ENCODE measurements around the gene ZNF697. TPM values are rescaled to one million over a fixed set of nuclear protein-coding genes. Genes with fewer than 3 reads are reported as not detected.

The ZNF697 gene
- total and polyA plus RNA-seq, 2 donors from 2014 or later: 4.1 to 8.3 TPM

- H3K4me3 ChIP-seq (ENCODE audit: low read length in 3 of 3): no peak overlapping the region
- no peak overlapping the region for H3K9ac ChIP-seq (ENCODE audit: low read length in 3 of 3)
- FAIRE-seq (no peak), DNase-seq (no peak)
- TF ChIP-seq CTCF (IDR thresholded peaks at IDR 0.05; ENCODE audit: borderline replicate concordance, extremely low read depth, insufficient read depth): no peak
- no peak overlapping the region for H3K27ac ChIP-seq (ENCODE audit: low read depth in 2 of 2, low read length in 2 of 2)
- H3K36me3 ChIP-seq (ENCODE audit: control insufficient read depth in 2 of 3, insufficient read depth in 3 of 3, low read length in 3 of 3): no peaks in the 10 kb centered on the region
- H3K9me3 ChIP-seq (ENCODE audit: control insufficient read depth in 2 of 3, insufficient read depth in 1 of 3, low read length in 3 of 3): no peaks in the 10 kb centered on the region
- intact Hi-C loops (cut with DNase I): no loop called here
- no peaks in the 10 kb centered on the region for H3K27me3 ChIP-seq (ENCODE audit: control insufficient read depth, insufficient read depth, low read length)
- peaks cover 2 to 4% (median 2%) of the 10 kb centered on the region in 3 donors for H3K4me1 ChIP-seq (ENCODE audit: control insufficient read depth in 2 of 3, insufficient read depth in 2 of 3, low read depth in 1 of 3, low read length in 3 of 3)
Measured at GRCh38 chr1:119679223-119679622, 31.2 kb upstream of the ZNF697 start.

GRCh38 chr1:119676571-119677206, 28.6 kb upstream of the ZNF697 start:
- intact Hi-C loops (cut with DNase I): no loop called here
- H3K4me1 ChIP-seq (ENCODE audit: control insufficient read depth in 2 of 3, insufficient read depth in 2 of 3, low read depth in 1 of 3, low read length in 3 of 3): peaks cover 2 to 4% (median 2%) of the 10 kb centered on the region in 3 donors
- FAIRE-seq (no peak), DNase-seq (peak in 2 of 5 donors; percentile 24 to 42)
- H3K36me3 ChIP-seq (ENCODE audit: control insufficient read depth in 2 of 3, insufficient read depth in 3 of 3, low read length in 3 of 3): no peaks in the 10 kb centered on the region
- no peak for TF ChIP-seq CTCF (IDR thresholded peaks at IDR 0.05; ENCODE audit: borderline replicate concordance, extremely low read depth, insufficient read depth)
- H3K27me3 ChIP-seq (ENCODE audit: control insufficient read depth, insufficient read depth, low read length): no peaks in the 10 kb centered on the region
- H3K27ac ChIP-seq (ENCODE audit: low read depth in 2 of 2, low read length in 2 of 2): no peak overlapping the region
- H3K9me3 ChIP-seq (ENCODE audit: control insufficient read depth in 2 of 3, insufficient read depth in 1 of 3, low read length in 3 of 3): no peaks in the 10 kb centered on the region
- no peak overlapping the region for H3K4me3 ChIP-seq (ENCODE audit: low read length in 3 of 3)
- H3K9ac ChIP-seq (ENCODE audit: low read length in 3 of 3): no peak overlapping the region

- H3K27me3 ChIP-seq (ENCODE audit: control insufficient read depth, insufficient read depth, low read length): no peaks in the 10 kb centered on the region
- H3K9ac ChIP-seq (ENCODE audit: low read length in 3 of 3): peak overlapping the region; percentile 13 to 17 (median 14)
- intact Hi-C loops (cut with DNase I): no loop called here
- peak; percentile 71 for TF ChIP-seq CTCF (IDR thresholded peaks at IDR 0.05; ENCODE audit: borderline replicate concordance, extremely low read depth, insufficient read depth)
- H3K27ac ChIP-seq (ENCODE audit: low read depth in 2 of 2, low read length in 2 of 2): peak overlapping the region; percentile 26 to 40
- peak in 4 of 5 donors; percentile 87 to 95 (median 91) for DNase-seq
- no peaks in the 10 kb centered on the region for H3K36me3 ChIP-seq (ENCODE audit: control insufficient read depth in 2 of 3, insufficient read depth in 3 of 3, low read length in 3 of 3)
- H3K4me3 ChIP-seq (ENCODE audit: low read length in 3 of 3): peak overlapping the region; percentile 44 to 70 (median 55)
- peak; percentile 93 for FAIRE-seq
- H3K9me3 ChIP-seq (ENCODE audit: control insufficient read depth in 2 of 3, insufficient read depth in 1 of 3, low read length in 3 of 3): no peaks in the 10 kb centered on the region
- H3K4me1 ChIP-seq (ENCODE audit: control insufficient read depth in 2 of 3, insufficient read depth in 2 of 3, low read depth in 1 of 3, low read length in 3 of 3): peaks cover 2 to 4% (median 2%) of the 10 kb centered on the region in 3 donors
Measured at GRCh38 chr1:119675349-119676345, 27.6 kb upstream of the ZNF697 start.

Data from kidney (tissue), 14 donors.